Measurements from ENCODE around the gene EYS. TPM values are rescaled to one million over a fixed set of nuclear protein-coding genes. Genes with fewer than 3 reads are reported as not detected.

Gene EYS
- total RNA-seq, 4 donors from 2014 or later: 0.12 to 1.4 (median 0.22) TPM

GRCh38 chr6:65126667-65127066, 580.4 kb downstream of the EYS start:
- no peak for TF ChIP-seq CTCF (IDR thresholded peaks at IDR 0.05)
- DNase-seq (ENCODE audit: low spot score) (no peak), ATAC-seq (ENCODE audit: low FRiP score) (no peak)

- no peak for TF ChIP-seq CTCF (IDR thresholded peaks at IDR 0.05)
- ATAC-seq (ENCODE audit: low FRiP score) (no peak), DNase-seq (ENCODE audit: low spot score) (no peak)
These were observed 583.5 kb downstream of the EYS start for GRCh38 chr6:65123521-65123920.

GRCh38 chr6:65117817-65118409, 589.1 kb downstream of the EYS start:
- ATAC-seq (ENCODE audit: low FRiP score) (no peak), DNase-seq (ENCODE audit: low spot score) (no peak)
- no peak for TF ChIP-seq CTCF (IDR thresholded peaks at IDR 0.05)

GRCh38 chr6:65116326-65116725, 590.7 kb downstream of the EYS start:
- ATAC-seq (ENCODE audit: low FRiP score) (no peak), DNase-seq (ENCODE audit: low spot score) (no peak)

DNA sequence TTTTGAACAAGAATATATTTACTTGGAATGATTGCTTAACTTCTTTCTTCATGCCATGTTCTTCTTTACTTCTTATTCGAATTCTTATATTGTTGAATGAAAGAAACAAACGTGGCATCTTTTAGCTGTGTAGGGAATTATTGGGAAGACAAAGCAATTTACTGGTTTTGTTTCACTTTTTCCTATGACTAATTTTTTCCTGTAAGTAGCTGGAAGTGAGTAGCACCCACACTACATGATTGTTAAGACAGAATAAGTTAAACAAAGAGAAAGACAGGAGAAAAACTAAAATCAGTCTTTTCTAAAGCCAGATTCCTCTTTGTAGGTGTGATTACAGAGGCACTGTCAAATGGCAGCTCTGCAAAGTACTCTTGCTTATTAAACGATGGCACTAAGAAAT, 593.4 kb downstream of the EYS start:
- TF ChIP-seq CTCF (IDR thresholded peaks at IDR 0.05): no peak
- no peak for DNase-seq (ENCODE audit: low spot score)
- no peak for ATAC-seq (ENCODE audit: low FRiP score)

More at GRCh38 chr6:65116326-65116725, 590.7 kb downstream of the EYS start:
- TF ChIP-seq CTCF (IDR thresholded peaks at IDR 0.05): no peak

DNA sequence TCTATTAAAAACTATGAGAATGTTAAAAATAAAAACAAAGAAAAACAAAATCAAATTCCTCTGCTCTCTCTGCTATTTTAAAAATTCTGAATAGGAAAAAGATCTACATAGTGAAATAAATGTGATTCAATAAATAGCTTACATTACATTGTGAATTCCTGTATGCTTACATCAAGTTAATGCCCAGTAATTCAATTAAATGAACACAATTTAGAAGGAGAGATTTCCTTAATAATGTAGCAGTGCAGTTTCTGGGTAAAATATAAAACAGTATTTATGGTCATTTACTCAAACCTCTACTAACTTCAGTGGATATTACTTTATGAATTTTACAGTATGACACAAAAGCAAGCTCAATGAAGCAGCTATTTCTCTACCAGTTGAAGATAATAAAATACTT, 594.6 kb downstream of the EYS start:
- TF ChIP-seq CTCF (IDR thresholded peaks at IDR 0.05): no peak
- ATAC-seq (ENCODE audit: low FRiP score): no peak
- DNase-seq (ENCODE audit: low spot score): no peak

GRCh38 chr6:65110031-65110430, 597.0 kb downstream of the EYS start:
- ATAC-seq (ENCODE audit: low FRiP score) (no peak), DNase-seq (ENCODE audit: low spot score) (no peak)
- no peak for TF ChIP-seq CTCF (IDR thresholded peaks at IDR 0.05)

Measured in omental fat pad (tissue), 4 donors.